NT2/D1 (cell line): ENCODE measurements around the gene RASA2.

ENCODE experiments used
- SUZ12 ChIP-seq: IDR thresholded peaks from 2 replicates; pipeline ENCODE4 v1.6.1; 2011; ENCODE audit not compliant: insufficient read length, insufficient read depth; ENCODE audit errors: extremely low read depth
- YY1 ChIP-seq: IDR thresholded peaks from 2 replicates; pipeline ENCODE4 v1.6.1; 2011; ENCODE audit not compliant: insufficient read length, insufficient read depth
- ZNF274 ChIP-seq: IDR thresholded peaks from 2 replicates; pipeline ENCODE4 v1.6.1; 2011; ENCODE audit warnings: mild to moderate bottlenecking, low read depth, low read length

DNA sequence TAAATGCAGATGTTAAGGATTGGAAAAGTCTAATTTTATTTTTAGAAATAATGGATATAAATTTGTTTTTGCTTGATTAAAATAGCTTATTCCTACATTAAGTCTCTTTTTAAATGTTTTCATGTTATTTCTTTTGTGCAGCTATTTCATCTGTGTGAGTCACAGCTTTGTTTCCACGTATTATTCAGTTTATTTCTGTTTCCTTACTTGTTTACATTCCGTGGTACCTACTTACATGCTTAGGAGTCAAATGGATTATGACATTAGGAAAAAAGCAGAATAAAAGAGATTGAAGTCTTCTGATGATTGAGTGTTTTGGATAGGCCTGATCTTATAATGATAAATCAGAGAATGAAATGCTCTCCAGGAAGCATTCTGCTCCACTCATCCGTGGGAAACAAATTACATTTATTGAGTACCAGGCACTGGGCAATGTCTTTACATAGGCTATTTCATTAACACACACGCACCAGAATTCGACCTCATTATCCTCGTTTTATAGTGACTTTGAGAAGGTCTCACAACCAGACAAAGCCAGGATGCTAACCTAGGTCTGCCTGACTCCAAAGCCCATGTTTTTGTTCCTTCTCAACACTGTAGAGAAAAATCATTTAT, 38.1 kb upstream of the RASA2 start:
- TF ChIP-seq YY1 (no peak), ZNF274 (no peak), SUZ12 (no peak)
